ENCODE data around the gene GPR33. TPM values are rescaled to one million over a fixed set of nuclear protein-coding genes. Genes with fewer than 3 reads are reported as not detected.

GPR33 gene, protein sequence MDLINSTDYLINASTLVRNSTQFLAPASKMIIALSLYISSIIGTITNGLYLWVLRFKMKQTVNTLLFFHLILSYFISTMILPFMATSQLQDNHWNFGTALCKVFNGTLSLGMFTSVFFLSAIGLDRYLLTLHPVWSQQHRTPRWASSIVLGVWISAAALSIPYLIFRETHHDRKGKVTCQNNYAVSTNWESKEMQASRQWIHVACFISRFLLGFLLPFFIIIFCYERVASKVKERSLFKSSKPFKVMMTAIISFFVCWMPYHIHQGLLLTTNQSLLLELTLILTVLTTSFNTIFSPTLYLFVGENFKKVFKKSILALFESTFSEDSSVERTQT
- polyA plus RNA-seq (ENCODE audit: insufficient read length in 4 of 4), result not detected

DNA sequence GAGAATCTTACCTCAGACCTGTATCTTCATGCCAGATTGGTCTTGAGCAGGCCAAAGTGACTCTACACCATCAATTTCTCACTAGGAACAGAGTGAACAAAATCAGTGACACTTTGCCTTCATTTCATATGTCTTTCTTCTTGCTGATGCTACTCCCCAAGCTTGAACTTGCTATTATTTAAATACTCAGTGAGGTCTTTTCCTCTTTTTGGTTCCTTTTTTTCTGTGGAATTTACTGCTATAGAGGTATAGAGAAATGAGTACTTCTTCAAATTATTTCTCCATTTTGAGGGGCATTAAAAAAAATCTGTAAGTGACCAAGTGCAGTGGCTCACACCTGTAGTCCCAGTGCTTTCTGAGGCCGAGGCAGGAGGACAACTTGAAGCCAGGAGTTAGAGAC, at the start of gene GPR33:
Gene GPR33 (minus strand): TSS at position 154 of the 400 bp plus-strand sequence. CDS start 4,074 bp downstream, outside the sequence.
- no peak for DNase-seq (ENCODE audit: low read depth in 4 of 4, low spot score in 3 of 4)

DNA sequence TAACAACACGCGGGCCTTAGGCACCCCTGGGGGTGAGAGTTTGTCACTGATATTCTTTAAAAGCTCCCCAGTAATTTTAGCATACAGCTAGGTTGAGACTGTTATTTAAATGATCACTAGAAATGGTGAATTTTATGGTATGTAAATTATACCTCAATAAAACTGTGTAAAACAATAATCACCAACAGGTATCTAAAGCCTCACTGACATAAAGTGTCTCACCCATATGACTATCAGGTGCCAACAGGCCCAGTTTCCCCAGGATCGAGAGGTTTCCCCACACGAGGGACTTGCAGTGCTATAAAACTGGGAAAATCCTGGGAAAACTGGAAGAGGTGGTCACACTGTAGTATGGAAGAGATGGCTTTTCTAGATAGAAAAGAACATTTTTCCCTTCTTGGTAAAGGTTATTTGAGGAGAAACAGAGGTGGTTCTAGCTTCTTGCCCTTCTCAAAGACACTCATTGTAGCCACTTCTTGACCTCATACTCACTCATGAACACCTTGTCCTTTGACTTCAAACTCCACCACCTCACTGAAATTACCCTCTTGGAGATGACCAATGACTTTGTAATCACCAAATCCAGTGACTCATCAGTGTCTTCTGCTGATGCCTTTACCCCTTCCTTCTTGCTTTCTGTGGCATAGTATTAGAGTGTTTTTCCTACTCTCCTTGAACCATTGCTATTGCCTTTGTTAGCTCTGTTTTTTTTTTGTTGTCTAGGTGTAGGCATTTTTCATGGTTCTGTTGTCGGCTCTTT, 48.5 kb upstream of the GPR33 start:
- no peak for DNase-seq (ENCODE audit: low read depth in 4 of 4, low spot score in 3 of 4)

DNA sequence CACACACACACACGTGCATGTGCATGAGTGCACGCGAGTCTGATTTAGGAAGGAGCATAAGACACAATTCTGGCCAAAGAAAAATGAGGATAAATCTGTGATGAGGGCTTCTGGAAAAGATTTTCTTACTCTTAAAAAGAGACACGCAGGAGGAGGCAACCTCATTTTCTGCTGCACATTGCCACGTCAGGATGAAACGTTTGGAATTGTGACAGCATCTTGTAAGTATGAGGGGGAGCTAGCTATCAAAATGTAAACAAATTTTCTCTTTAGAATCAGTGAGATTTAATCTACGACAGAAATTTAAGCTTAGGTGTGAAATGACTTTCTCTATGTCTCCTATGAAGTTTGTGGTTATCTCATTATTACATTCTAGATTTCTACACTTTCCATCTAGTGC, 42.3 kb upstream of the GPR33 start:
- no peak for DNase-seq (ENCODE audit: low read depth in 4 of 4, low spot score in 3 of 4)

DNA sequence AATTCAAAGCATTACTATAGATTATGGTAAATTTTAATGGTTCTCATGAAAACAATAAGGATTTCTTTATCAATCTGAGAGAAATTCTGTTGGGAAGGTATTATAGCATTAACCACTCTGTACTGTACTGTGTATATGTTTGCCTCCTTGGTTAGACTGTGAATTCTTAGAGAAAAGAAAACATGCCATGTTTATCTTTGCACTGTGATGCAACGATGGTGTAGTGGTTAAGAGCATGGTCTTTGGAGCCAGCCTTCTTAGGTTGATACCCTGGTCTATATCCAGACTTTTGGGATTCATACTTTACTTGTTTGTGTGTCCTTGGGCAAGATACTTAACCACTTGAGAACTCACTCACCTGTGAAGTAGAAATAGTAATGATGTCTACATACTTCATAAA, 41.2 kb upstream of the GPR33 start:
- DNase-seq (ENCODE audit: low read depth in 4 of 4, low spot score in 3 of 4), result no peak

DNA sequence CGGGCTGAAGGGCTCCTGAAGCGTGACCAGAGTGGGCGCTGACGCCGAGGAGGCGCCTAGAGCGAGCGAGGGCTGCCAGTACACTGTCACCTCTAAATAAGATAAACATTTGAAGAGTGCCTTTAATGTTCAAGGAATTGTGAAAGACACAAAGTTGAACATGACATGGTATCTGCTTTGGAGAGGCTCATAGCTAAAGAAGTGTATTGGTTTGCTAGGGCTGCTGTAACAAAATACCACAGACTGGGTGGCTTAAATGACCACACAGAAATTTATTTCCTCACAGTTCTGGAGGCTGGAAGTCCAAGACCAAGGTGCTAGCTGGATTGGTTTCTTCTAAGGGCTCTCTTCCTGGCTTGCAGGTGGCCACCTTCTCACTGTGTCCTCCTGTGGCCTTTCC, 39.7 kb upstream of the GPR33 start:
- DNase-seq (ENCODE audit: low read depth in 4 of 4, low spot score in 3 of 4), result no peak

DNA sequence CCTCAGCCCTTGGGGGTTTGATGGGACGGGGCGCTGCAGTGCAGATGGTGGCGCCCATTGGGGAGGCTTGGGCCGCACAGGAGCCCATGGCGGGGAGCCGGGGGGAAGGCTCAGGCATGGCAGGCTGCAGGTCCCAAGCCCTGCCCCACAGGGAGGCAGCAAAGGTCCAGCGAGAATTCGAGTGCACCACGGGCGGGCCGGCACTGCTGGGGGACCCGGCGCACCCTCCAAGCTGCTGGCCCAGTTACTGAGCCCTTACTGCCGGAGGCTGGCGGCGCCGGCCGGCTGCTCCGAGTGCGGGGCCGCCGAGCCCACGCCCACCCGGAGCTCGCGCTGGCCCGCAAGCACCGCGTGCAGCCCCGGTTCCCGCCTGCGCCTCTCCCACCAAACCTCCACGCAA, 39.2 kb upstream of the GPR33 start:
- DNase-seq (ENCODE audit: low read depth in 4 of 4, low spot score in 3 of 4), result no peak

DNA sequence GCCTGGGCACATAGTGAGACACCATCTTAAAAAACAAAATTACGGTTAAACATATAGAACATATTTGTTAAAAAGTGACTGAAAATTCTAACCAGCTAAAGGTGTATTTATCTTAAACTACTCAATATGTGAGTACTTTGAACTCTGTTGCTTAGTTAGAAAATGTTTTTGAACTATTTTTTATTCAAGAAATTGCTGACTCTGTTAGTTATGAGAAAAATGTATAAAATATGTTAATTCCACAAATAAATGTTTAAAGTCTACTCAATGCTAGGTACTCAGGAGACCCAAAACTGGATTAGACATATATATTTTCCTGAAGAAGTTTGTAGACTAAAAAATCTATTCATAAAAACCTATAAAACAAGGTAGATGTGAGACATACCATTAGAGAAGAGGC, 23.0 kb upstream of the GPR33 start:
- DNase-seq (ENCODE audit: low read depth in 4 of 4, low spot score in 3 of 4), result no peak

DNA sequence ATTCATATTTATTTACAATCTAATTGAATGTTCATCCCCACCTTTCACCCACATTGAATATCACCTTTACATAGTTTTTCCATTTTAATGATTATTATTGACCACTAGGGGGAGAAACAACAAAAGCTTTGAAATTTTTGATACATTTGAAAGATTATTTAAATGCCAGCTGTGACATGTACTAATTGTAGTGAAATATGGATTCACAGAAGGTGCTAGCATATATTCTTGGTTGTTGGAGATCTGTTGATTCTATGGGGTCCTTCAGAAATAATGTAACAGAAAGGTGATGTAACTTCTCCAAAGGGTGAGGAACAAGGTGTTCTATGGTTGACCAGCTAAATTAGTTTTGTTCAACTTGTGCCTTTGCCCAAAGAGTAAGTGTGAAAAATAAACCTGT, 22.4 kb upstream of the GPR33 start:
- no peak for DNase-seq (ENCODE audit: low read depth in 4 of 4, low spot score in 3 of 4)

DNA sequence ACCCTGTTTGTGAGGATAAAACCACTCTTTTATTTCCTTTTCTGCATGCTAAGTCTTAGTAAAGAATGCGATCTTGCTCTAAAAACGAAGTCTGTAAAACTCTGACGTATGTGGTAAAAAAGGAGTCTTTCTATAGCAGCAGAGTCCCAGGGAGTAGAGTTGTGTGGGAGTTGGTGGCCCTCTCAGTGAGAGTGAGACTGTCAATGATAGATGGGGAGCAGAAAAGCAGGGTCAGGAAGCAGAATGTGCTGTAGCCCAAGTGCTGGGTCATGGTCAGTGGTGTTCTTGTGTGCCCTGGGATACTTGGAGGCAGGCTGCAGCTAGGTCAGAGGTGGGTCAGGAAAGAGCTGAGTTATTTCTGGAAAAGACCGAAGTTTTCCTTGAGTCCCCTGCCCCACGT, 20.3 kb upstream of the GPR33 start:
- no peak for DNase-seq (ENCODE audit: low read depth in 4 of 4, low spot score in 3 of 4)

DNA sequence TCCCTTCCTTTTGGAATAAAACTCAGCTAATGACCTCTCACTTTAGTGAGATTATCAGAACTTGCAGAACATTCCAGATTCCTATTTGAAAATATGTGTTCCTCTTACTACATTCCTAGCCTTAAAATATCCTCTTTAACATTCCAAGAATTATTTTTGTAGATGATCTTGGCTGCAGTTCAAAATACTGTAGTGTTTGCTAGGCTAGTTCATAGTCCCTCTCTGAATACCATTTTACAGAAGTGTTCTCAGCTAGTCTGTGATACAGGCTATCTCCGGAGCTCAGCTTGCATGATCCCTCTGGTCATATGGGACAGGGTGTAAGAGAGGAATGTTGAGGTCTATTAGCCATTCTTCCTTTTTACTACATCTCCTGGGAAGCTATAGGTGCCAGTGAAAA, 17.6 kb upstream of the GPR33 start:
- no peak for DNase-seq (ENCODE audit: low read depth in 4 of 4, low spot score in 3 of 4)

DNA sequence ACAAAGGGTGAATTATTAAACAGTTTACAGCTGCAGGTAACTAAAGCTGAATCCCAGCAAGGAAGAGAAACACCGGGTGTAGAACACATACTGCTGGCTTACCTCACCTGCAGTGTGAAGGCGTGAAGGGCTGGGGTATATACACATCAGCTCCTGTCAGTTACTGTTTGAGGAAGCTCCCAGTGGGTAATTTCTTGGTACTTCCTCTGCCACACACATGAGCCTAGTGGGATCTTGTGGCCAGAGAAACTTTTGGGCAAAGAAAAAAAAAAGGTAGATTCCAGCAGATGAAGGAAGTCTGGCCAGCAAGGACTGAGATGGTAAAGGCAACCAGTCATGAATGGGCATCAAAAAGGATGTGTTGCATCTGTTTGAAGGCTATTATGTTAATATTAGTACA, 14.0 kb upstream of the GPR33 start:
- no peak for DNase-seq (ENCODE audit: low read depth in 4 of 4, low spot score in 3 of 4)

DNA sequence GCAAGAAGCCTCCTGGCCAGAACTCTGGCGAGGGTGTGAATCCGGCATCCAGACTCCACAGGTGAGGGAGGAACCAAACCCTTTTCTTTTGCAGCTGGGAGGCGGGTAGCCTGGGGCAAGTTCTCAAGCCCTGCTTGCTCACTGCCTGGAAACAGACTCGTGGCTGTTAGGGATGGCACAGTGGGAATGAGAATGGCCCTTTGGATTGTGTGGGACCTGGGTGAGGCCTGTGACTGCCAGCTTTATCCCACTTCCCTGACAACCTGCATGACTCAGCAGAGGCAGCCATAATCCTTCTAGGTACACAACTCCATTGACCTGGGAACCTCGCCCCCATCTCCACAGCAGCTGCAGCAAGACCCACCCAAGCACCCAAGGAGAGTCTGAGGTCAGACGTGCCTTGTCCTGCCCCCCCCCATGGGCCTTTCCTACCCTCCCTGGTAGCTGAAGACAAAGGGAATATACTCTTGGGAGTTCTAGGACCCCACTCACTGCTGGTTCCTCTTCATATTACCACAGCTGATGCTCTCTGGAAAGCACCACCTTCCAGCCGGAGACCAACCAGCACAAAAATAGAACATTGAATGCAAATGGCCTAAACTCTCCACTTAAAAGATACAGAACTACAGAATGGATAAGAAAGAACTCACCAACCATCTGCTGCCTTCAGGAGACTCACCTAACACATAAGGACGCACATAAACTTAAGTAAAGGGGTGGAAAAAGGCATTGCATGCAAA, 5.1 kb upstream of the GPR33 start:
- DNase-seq (ENCODE audit: low read depth in 4 of 4, low spot score in 3 of 4), result no peak

DNA sequence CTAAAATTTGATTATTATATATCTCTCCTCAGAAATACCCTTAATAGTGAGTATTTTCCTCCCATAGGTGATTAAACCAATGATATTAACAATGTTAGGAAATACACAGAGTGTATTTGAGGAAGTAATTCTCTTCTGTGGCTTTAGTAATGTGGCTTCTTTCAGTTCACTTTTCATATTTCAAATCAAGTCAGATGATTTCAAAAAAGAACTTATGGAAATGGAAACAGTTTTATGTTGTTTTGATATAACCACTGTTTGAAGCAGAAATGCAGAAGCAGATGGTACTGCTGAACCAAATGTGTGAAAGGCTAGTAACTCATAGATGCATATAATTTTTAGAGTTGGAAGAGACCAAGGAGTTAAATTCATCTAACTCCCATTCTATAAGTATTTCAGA, 1.9 kb upstream of the GPR33 start:
- DNase-seq (ENCODE audit: low read depth in 4 of 4, low spot score in 3 of 4), result no peak

DNA sequence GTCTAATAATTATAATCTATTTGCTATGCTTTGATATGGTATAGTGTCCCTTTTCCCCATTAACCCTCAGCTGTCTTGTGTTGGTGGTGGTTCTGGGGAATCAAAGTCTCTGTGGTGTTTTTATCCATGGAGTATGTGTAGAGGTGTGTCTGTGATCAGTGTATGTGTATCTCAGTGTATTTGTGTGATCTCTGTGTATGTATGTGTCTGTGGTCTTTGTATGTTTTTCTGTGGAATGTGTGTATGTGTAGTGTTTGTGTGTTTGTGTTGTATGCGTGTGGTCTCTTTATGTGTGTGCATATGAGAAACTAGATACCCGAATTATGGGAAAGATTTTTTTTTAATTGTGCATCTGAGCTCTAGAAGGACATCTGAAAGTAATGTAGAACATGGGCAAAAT, 1.1 kb downstream of the GPR33 start:
- no peak for DNase-seq (ENCODE audit: low read depth in 4 of 4, low spot score in 3 of 4)

DNA sequence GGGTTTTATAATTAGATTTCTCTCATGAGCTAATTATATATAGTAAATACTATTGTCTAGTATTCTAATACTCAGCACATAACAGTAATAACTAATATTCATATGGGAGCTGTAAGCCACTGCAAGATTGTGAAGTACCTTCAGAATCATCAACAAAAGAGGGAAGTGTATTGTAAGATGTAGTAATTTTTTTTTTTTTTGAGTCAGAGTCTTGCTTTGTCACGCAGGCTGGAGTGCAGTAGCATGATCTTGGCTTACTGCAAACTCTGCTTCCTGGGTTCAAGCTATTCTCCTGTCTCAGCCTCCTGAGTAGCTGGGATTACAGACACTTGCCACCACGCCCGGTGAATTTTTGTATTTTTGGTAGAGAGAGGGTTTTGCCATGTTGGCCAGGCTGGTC, 3.1 kb downstream of the GPR33 start:
- DNase-seq (ENCODE audit: low read depth in 4 of 4, low spot score in 3 of 4), result no peak

DNA sequence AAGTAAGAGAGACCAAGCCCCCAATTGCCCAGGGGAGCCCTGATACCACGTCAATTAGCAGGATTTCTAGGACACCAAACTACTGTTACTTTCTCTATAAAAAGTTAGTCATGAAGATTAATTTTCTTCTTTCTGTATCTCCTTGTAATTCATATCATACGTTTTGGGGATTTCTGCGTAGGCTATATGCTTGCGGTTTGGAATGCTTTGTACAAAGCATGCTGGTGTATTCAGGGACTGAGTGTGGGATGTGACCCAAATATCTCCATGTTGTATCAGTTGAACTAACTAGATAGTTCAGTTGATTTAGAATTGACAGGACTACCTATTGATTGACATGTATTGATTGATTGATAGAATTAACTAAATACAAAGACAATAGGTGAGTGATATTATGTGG, 7.7 kb downstream of the GPR33 start:
- no peak for DNase-seq (ENCODE audit: low read depth in 4 of 4, low spot score in 3 of 4)

DNA sequence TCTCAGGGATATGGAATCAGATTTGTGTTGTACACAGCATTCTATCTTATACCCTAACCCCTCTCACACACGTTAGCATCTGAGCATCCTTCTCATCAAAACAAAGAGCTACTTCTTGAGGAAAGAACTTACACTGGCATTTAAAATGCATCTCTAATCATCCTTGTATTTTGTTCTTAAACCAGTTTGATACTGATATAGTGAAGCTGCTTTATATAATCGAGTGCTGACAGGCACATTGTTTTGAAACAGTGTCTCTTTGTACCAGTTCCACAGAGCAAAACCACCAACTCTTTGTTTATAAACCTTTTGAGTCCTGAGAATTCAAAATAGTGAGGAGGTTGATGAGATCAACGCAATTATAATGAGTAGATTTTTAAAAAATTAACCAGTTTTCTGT, 8.8 kb downstream of the GPR33 start:
- no peak for DNase-seq (ENCODE audit: low read depth in 4 of 4, low spot score in 3 of 4)

DNA sequence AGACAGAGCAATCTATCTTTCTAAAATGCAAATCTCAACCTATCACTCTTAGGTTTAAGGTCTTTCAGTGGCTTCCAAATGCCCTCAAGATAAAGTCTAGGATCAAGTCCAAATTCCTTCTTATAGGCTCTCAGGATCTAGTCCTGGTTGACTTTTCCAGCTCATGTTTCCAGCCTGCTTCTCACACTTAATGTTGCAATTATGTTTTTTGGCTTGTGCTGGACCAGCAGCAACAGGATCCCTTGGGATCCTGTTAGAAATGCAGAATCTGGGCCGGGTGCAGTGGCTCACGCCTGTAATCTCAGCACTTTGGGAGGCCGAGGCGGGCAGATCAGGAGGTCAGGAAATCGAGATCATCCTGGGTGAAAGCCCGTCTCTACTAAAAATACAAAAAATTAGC, 10.6 kb downstream of the GPR33 start:
- DNase-seq (ENCODE audit: low read depth in 4 of 4, low spot score in 3 of 4), result no peak

DNA sequence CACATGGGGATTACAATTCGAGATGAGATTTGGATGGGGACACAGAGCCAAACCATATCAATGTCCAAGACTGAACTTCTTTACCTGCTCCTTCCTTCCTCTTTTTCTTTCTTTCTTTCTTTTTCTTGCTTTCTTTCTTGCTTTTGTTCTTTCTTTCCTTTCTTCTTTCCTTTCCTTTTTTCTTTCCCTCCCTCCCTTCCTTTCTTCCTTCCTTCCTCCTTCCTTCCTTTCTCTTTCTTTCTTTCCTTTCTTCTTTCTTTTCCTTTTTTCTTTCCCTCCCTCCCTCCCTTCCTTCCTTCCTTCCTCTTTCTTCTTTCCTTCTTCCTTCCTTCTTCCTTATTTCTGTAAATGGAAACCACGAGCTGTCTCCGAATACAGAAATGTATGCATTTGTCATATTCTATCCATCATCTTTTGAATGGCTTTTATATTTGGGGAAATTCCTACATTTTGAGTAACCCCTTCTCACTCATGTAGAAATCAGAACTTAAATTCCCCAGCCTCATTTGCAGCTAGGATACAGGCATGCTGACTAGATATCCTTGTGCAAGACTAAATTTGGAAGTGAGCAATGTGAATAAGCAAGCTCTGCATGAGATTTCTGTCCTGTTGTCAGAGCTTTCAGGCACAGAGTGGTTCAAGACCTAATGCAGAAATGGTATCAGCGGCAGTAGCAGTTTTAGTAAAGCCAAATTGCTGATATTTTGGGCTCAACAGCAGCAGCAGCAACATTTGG, 11.5 kb downstream of the GPR33 start:
- DNase-seq (ENCODE audit: low read depth in 4 of 4, low spot score in 3 of 4), result no peak

DNA sequence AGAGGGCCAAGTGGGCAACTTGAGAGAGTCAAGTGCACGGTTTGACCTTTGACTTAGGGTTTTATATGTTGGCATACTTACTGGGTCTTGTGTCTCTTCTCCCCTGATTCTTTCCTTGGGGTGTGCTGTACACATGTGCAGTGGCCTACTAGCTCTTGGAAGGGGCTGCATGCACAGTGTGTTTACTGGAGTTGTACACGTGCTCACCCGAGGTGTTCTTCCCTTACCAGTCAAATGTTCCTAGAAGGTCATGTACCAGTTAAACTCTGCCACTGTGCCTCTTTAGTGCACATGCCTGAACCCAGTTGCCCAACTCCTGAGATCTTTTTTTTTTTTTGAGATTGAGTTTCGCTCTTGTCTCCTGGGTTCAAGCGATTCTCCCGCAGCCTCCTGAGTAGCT, 21.3 kb downstream of the GPR33 start:
- DNase-seq (ENCODE audit: low read depth in 4 of 4, low spot score in 3 of 4), result no peak

DNA sequence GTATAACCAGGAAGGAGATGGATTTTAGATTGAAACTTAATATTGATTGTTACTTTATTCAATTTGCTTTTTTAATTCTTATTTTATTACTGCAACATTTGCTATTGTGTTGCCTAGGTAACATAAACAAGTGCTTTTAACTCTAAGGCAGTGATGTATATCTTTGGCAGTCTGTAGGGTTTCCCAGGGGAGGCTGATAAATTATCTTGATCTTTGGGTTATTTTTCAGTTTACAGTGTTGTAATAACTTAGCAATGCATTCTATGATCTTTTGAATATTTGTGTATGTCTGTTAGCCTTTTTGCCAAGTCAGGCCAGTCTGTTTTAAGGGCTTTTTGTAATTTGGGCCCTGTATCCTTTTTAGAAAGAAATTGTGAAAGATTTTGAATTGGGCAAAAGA, 22.7 kb downstream of the GPR33 start:
- DNase-seq (ENCODE audit: low read depth in 4 of 4, low spot score in 3 of 4), result no peak

Data from left renal pelvis (tissue), 4 donors.